Uterus (tissue), 2 donors: Measurements from ENCODE around the gene CCDC78.

Source experiments
- POLR2A ChIP-seq, 2 donors: fragments of 450-650 bp; IDR thresholded peaks; one replicate each; pipeline ENCODE4 v1.6.1; 2016; ENCODE audit warnings: antibody characterized with exemption in 2 of 2, mild to moderate bottlenecking in 1 of 2, moderate library complexity in 1 of 2
- TF ChIP-seq, protein P1 (sequence below), 4 experiments: fragments of 200-600 bp in 2 of 4; fragments of 450-650 bp in 2 of 4; sonication (generic) in 2 of 4; IDR thresholded peaks; one replicate each; pipeline ENCODE4 v1.5.1; 2016 to 2019; ENCODE audit warnings: antibody characterized with exemption in 4 of 4, mild to moderate bottlenecking in 2 of 4, moderate library complexity in 1 of 4

DNA sequence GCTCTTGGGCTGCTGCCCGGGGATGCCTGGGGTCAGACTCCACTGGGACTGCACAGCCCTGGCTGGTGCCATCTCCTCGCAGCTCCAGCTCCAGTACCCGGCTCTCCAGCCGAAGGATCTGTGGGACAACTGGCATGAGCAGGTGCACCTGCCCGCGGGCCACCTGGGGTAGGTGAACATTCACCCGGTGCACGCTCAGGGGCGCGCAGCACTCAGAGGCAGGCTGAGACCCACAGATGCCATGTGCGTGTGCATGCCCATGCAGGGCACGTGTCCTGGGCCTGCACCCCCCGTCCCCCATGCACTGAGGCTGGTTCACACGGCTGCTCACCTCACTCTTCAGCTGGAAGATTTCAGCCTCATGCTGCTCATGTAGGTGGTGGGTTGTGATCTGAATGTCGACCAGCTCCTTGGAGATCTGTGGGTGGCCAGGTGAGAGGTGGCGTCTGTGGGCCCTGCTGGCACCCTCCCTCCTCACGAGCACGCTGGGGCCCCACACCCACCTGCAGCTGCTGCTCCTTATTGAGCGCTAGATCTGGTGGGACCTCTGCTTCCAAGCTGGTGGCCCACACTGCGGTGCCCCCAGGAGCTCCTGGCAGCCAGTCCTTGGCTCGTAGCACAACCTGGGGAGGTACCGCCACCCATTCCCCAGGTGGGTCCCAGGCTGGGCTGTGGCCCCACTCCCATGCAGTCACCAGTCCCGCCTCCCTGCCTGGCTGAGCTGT is 618 bp downstream of the CCDC78 start:
- TF ChIP-seq, protein P1, sequence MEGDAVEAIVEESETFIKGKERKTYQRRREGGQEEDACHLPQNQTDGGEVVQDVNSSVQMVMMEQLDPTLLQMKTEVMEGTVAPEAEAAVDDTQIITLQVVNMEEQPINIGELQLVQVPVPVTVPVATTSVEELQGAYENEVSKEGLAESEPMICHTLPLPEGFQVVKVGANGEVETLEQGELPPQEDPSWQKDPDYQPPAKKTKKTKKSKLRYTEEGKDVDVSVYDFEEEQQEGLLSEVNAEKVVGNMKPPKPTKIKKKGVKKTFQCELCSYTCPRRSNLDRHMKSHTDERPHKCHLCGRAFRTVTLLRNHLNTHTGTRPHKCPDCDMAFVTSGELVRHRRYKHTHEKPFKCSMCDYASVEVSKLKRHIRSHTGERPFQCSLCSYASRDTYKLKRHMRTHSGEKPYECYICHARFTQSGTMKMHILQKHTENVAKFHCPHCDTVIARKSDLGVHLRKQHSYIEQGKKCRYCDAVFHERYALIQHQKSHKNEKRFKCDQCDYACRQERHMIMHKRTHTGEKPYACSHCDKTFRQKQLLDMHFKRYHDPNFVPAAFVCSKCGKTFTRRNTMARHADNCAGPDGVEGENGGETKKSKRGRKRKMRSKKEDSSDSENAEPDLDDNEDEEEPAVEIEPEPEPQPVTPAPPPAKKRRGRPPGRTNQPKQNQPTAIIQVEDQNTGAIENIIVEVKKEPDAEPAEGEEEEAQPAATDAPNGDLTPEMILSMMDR (IDR thresholded peaks at IDR 0.05) = no peak
- TF ChIP-seq POLR2A (IDR thresholded peaks at IDR 0.05) = no peak
